ENCODE results near the gene TRAF3.
"Not testable (repeated sequence)": the region's sequence is repeated elsewhere in the genome, so short reads cannot be mapped to it uniquely, and the experiment has no call there.

The TRAF3 gene

DNA sequence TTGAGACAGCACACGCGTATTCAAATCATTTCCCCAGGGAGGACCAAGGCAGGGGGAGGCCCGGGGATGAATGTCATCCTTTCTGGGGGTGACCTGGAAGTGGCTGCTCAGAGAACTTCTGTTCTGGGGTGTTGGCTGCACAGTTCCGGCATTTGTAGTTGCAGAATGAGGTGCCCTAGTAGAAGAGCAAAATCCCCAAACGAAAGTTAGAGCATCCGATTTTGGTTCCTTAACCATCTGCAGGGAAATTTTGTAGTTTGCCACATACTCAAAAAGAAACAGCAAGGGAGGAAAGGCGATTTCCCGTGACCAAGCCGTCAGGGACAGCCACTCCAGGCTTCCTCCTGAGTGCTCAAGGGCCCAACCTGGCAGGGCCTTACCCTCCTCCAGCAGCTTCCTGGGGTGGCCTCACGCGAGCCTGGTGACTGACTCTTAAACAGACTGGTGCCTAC is 13.0 kb upstream of the TRAF3 start:
- H3K4me3 Mint-ChIP-seq: no peak overlapping the region
- no peaks in the 10 kb centered on the region for H3K27me3 Mint-ChIP-seq (ENCODE audit: low read depth)
- no peaks in the 10 kb centered on the region for H3K36me3 Mint-ChIP-seq (ENCODE audit: low read depth)
- H3K9me3 Mint-ChIP-seq: no peaks in the 10 kb centered on the region
- DNase-seq (ENCODE audit: low spot score): no peak
- peaks cover 4% of the 10 kb centered on the region for H3K4me1 Mint-ChIP-seq (ENCODE audit: low read depth)
- H3K27ac Mint-ChIP-seq: no peak overlapping the region

DNA sequence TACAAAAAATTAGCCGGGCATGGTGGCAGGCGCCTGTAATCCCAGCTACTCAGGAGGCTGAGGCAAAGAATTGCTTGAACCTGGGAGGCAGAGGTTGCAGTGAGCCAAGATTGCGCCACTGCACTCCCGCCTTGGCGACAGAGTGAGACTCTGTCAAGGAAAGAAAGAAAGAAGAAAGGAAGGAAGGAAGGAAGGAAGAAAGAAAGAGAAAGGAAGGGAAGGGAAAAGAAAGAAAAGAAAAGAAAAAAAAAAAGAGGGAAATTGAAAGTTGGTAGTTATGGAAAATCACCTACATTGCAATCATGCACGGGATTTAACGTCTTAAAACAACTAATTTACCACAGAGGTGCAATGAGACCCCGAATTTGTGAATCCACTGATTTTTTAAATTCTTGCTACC is 11.5 kb upstream of the TRAF3 start:
- H3K36me3 Mint-ChIP-seq (ENCODE audit: low read depth); H3K9me3 Mint-ChIP-seq; H3K4me1 Mint-ChIP-seq (ENCODE audit: low read depth); H3K27ac Mint-ChIP-seq; H3K27me3 Mint-ChIP-seq (ENCODE audit: low read depth); H3K4me3 Mint-ChIP-seq; DNase-seq (ENCODE audit: low spot score): not testable (repeated sequence)

DNA sequence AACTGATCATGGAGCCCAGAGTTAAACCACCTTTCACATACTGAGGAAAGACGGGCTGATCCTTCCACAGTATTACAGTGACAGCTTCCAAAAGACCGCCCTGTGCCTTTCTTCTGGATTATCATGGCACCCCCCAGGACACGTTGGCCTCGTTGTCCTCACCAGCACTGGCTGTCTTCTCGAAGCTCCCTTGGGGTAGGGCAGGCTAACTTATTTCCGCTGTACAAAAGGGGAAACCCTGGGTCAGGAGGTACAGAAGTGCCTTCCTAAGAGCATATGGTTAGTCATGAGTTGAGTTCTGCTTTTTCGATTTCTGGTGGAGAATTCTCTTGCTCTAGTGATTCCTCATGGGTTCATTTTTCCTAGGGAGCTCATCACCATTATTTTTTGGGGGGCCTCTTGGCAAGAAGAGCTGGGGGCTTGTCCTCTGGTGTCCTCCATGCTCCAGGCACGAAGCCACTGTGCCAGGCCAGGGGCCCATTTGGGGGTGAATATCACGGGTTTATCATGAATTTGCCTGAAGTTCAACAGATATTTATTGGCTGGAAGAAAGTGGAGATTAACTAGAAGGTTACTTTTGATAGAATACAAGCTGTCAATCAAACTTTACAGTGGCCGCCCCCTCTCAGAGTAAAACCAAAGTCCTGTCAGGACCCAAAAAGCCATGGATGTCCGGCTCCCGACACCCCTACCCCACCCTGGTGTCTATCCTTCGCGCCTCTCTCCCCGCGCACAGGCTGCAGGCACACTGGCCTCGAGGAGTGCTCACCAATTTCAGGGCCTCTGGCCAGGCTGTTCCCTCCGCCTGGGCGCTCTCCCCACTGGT is 8.8 kb upstream of the TRAF3 start:
- Mint-ChIP-seq H3K9me3 (no peaks in the 10 kb centered on the region), H3K4me3 (no peak overlapping the region), H3K27ac (no peak overlapping the region), H3K4me1 (ENCODE audit: low read depth) (peaks cover 9% of the 10 kb centered on the region), H3K36me3 (ENCODE audit: low read depth) (no peaks in the 10 kb centered on the region), H3K27me3 (ENCODE audit: low read depth) (no peaks in the 10 kb centered on the region)
- DNase-seq (ENCODE audit: low spot score): no peak

DNA sequence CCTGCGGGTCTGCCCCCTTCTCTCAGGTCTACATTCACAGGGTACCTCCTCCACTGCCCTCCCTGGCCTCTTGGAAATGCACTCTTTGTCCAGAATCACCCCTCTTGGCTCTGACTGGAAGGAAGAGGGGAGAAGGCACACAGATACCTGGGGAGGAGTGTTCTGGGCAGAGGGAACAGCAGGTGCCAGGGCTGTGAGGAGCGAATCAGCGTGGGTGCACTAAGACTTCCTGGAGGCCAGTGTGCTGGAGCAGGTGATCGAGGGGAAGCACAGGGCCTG is 8.3 kb upstream of the TRAF3 start:
- Mint-ChIP-seq H3K27me3 (ENCODE audit: low read depth) (no peaks in the 10 kb centered on the region), H3K4me3 (no peak overlapping the region), H3K4me1 (ENCODE audit: low read depth) (peaks cover 9% of the 10 kb centered on the region), H3K27ac (no peak overlapping the region), H3K9me3 (no peaks in the 10 kb centered on the region), H3K36me3 (ENCODE audit: low read depth) (no peaks in the 10 kb centered on the region)
- DNase-seq (ENCODE audit: low spot score): no peak

DNA sequence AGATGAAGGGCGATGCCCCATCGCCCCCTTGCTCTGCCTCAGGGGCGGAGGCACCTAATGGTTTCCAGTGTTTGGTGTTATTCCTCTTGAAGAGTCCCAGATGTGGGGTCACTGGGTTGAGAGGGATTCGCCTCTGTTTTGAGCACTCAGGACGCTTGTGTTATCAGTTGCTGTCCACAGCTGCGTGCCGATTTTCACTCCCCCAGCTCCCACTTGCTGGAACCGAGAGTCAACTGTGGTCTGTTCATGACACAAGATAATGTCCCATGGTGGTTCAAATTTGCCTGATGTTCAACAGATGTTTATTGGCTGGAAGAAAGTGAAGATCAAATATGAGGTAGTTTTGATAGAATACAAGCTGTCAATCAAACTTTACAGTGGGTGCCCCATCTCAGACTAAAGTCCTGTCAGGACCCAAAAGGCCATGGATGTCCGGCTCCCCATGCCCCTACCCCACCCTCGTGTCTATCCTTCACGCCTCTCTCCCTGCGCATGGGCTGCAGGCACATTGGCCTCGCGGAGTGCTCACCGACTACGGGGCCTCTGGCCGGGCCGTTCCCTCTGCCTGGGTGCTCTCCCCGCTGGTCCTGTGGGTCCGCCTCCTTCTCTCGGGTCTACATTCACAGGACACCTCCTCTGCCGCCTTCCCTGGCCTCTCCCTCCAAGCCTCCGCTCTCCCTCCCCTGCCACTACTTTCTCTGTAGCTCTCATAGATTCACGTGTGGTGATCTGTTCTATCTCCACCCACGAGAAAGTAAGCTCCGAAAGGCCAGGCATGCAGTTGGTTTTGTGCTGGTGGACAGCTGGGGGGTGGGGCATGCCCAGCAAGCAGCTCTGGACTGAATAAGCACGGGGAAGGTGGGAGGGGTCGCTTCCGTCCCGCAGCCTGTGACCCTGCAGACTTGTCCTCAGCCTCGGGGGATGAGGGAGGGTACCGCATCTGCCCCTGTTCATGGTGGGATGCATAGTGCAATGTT is 6.8 kb upstream of the TRAF3 start:
- no peaks in the 10 kb centered on the region for H3K27me3 Mint-ChIP-seq (ENCODE audit: low read depth)
- no peaks in the 10 kb centered on the region for H3K9me3 Mint-ChIP-seq
- no peak overlapping the region for H3K4me3 Mint-ChIP-seq
- H3K4me1 Mint-ChIP-seq (ENCODE audit: low read depth): peaks cover 14% of the 10 kb centered on the region
- no peak for DNase-seq (ENCODE audit: low spot score)
- H3K27ac Mint-ChIP-seq: no peak overlapping the region
- no peaks in the 10 kb centered on the region for H3K36me3 Mint-ChIP-seq (ENCODE audit: low read depth)

DNA sequence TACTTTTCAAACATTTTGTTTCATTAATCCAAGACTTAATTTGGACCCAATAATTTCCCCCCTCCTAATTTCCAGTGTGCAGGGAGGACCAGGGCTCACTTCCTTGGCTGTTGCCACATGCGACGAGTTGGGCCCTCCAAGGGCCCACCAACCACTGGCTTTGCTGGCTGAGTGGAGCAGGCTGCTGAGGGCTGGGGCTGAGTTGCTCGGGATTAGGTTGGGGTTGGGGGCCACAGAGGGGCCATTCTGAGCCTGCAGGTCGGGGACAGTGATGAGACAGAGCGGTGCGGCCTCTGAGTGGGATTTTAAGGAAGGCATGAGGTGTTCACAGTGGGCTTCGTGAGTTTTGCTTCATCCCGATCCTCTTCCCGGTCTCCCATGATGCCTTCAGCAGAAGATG is 6.1 kb upstream of the TRAF3 start:
- H3K4me3 Mint-ChIP-seq: no peak overlapping the region

DNA sequence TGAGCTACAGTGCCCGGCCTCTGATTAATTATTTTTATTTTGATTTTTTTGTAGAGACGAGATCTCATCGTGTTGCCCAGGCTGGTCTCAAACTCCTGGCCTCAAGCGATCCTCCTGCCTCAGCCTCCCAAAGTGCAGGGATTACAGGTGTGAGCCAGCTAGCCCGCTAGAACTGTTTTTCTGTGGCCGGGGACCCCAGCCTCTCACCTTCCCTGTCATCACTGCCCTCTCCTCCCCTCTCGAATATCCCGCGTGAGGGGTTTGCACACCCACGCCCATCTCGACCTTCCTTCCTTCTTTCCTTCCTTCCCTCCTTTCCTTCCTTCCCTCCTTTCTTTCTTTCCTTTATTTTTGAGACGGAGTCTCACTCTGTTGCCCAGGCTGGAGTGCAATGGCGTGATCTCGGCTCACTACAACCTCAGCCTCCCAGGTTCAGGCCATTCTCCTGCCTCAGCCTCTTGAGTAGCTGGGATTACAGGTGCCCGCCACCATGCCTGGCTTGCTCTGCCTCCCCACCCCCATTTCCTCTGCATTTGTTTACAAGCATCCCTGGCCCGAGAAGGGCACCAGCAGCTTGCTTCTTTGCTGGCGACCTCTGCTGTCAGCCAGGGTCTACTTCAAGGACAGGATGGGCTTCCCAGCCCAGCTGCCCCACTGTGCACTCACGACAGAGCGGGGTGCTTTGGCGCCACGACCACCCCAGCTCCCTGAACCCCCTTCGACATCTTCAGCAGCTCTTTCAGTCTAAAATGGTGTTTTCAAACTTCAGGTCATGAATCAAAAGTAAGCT is 4.3 kb upstream of the TRAF3 start:
- no peaks in the 10 kb centered on the region for H3K36me3 Mint-ChIP-seq (ENCODE audit: low read depth)
- no peaks in the 10 kb centered on the region for H3K27me3 Mint-ChIP-seq (ENCODE audit: low read depth)
- peaks cover 18% of the 10 kb centered on the region for H3K4me1 Mint-ChIP-seq (ENCODE audit: low read depth)
- no peaks in the 10 kb centered on the region for H3K9me3 Mint-ChIP-seq
- DNase-seq (ENCODE audit: low spot score): no peak
- peak overlapping the region; percentile 72 for H3K27ac Mint-ChIP-seq
- H3K4me3 Mint-ChIP-seq: no peak overlapping the region

More for the DNA sequence above, 6.1 kb upstream of the TRAF3 start:
- no peaks in the 10 kb centered on the region for H3K36me3 Mint-ChIP-seq (ENCODE audit: low read depth)
- no peak overlapping the region for H3K27ac Mint-ChIP-seq
- no peaks in the 10 kb centered on the region for H3K27me3 Mint-ChIP-seq (ENCODE audit: low read depth)
- no peaks in the 10 kb centered on the region for H3K9me3 Mint-ChIP-seq
- peaks cover 16% of the 10 kb centered on the region for H3K4me1 Mint-ChIP-seq (ENCODE audit: low read depth)
- DNase-seq (ENCODE audit: low spot score): no peak

DNA sequence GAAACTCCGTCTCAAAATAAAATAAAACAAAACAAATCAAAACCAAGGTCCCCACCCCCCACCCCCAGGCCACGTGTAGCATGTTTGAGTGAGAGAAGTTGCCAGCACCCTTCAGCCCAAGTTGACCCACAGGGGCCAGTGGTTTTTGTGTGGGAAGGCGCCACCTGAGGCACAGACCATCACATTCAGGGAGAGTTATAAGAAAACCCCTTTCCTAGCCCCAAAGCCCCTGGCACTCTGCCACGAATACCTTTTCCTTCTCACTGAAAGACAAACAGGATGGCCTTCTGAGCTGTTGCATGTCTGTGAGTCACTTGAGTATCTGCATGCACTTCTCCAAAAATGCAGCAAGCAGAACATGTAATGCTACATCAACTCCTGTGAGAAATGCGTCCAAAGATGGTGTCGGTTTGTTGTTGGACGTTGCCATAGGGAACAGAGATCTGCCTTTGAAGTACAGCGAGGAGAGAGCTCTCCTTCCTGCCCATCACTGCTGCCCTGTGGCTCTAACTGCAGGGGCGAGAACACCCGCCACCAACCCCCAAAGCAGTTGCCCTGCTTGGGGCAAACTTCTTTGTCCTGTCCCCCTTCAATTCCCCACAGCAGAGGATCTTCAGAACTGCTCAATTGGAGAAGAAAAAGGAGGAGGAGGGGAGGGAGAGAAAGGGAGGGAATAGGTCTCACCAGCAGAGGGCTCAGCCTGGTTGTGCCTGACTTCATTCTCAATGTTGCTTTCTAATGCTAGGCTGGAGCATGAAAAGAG is 2.7 kb upstream of the TRAF3 start:
- Mint-ChIP-seq H3K36me3 (ENCODE audit: low read depth) (peaks cover 8% of the 10 kb centered on the region), H3K27me3 (ENCODE audit: low read depth) (no peaks in the 10 kb centered on the region), H3K4me1 (ENCODE audit: low read depth) (peaks cover 20% of the 10 kb centered on the region), H3K4me3 (peak overlapping the region; percentile 50), H3K9me3 (no peaks in the 10 kb centered on the region), H3K27ac (peak overlapping the region; percentile 75)
- peak; percentile 40 for DNase-seq (ENCODE audit: low spot score)

DNA sequence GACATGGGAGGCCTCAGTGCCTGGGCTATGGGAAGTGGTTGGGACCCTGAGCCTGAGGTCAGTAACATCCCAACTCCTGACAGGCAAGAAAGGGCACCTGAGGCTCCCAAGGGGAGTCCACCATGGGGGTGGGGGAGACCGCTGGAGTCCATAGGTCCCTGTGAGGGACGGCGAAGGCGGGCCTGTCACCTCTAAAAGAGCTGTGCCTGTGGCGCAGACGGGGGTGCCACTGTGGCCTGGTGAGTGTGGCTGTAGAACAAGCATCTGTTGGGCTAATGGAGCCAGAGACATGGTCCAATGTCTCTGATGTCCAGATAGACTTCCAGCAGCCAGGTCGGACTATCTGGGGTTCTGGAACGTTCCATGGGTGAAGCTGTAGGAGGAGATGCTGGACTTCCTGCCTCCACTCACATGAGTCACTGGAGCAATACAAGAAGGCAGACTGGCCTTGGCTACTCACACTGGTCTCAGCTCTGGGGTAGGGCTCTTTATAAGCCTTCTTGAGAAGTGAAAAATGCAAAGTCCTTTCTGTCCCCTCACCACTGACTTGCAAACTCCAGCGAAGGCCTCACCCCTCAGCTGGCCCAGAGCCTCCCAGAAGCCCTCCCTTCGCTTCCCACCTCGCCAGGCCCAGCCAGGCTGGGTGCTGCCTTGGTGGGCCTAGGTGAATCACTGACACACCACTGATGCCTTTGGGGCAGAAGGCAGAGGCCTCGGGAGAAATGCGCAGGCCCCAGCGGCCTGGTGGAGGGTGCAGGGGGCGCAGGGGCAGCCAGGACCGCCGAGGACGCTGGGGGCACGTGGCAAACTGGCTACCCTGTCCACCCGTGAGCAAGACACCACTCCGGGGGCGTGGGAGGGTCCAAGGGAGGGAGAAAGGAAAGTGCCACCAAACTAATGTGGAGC is 1.1 kb upstream of the TRAF3 start:
- Mint-ChIP-seq H3K9me3 (no peaks in the 10 kb centered on the region), H3K27ac (peak overlapping the region; percentile 96), H3K4me1 (ENCODE audit: low read depth) (peaks cover 31% of the 10 kb centered on the region), H3K4me3 (peak overlapping the region; percentile 83), H3K27me3 (ENCODE audit: low read depth) (no peaks in the 10 kb centered on the region), H3K36me3 (ENCODE audit: low read depth) (peaks cover 14% of the 10 kb centered on the region)
- DNase-seq (ENCODE audit: low spot score): peak; percentile 12

DNA sequence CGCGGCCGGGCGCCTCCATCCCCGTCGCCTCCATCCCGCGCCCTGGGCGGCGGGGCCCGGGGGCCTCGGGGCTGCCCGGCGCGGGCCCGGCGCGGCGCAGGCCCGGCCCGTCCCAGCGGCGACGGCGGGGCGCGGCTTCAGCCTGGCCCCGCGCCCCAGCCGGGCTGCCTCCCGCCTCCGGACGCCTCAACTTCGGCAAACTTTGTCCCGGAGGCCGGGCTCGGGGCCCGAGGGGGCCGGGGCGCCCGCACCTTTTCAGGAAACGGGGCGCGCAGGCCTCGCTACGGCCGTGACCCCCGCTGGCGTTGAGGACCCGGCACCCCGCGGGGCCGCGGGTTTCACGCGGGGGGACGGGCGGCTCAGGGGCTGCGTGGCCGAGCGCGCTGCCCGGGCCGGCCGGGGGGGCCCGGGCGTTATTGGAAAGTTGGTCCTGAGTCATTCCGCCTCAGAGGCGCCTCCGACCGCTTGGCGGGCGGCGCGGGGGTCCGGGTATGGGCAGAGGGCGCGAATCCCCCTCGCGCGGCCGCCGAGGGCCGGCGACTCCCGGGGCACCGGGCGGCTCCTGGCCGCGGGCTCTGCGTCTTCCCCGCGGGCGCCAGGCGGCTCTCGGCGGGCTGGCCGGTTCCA is 575 bp downstream of the TRAF3 start:
- Mint-ChIP-seq H3K27me3 (ENCODE audit: low read depth) (no peaks in the 10 kb centered on the region), H3K9me3 (no peaks in the 10 kb centered on the region), H3K4me3 (peak overlapping the region; percentile 88), H3K27ac (peak overlapping the region; percentile 90), H3K36me3 (ENCODE audit: low read depth) (peaks cover 14% of the 10 kb centered on the region), H3K4me1 (ENCODE audit: low read depth) (peaks cover 35% of the 10 kb centered on the region)
- peak; percentile 17 for DNase-seq (ENCODE audit: low spot score)

DNA sequence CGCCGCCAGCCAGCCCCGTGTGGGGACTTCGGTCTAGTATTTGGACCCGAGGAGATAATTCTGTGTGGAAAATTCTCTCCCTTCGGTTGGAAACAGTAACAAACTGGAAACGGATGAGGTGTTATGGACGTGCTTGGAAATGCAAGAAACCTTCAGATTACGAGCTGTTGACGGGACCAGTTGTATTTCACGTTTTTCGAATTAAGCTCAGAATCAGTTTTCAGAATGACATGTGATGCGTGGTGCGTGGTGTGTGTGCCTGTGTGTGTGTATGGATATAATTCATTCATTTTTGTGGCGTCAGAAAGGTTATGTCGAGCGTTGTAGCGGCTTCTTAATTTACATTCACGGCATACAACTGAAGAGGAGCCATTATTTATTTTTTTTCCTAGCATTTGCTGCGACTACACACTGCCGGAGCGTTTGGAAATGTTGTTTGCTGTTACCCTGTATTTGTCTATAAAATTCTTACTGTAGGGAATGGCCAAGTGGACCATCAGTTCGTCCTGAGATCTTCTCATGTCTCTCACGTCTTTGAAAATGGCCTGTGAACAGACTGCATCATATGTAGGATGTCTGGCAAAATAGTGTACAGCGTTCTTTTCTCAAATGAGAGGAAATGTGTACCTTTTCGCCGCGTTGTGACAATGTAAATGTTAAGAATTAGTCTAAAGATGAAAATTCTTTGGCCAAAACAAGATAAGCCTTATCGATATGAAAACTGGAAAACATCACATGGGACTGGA is 1.3 kb downstream of the TRAF3 start:
- Mint-ChIP-seq H3K27me3 (ENCODE audit: low read depth) (no peaks in the 10 kb centered on the region), H3K9me3 (no peaks in the 10 kb centered on the region), H3K36me3 (ENCODE audit: low read depth) (peaks cover 14% of the 10 kb centered on the region), H3K27ac (peak overlapping the region; percentile 90), H3K4me1 (ENCODE audit: low read depth) (peaks cover 34% of the 10 kb centered on the region), H3K4me3 (peak overlapping the region; percentile 88)
- DNase-seq (ENCODE audit: low spot score): peak; percentile 29

DNA sequence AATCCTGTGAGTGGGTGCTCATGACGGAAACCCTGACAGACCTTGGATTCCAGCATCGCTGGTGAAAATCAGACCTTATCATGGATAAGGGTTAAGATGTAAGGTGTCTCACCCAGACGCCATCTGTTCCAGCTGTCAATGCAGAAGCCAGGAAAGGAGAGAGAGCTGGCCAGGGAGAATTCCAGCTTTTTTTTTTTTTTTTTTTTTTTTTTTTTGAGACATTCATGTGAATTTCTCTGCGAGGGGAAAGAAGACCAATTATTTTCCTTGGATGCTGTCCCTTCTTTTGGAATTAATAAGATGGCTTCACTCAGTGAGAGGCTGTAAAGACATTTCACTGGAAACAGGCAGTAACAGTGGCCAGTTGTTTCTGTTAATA is 1.8 kb downstream of the TRAF3 start:
- H3K9me3 Mint-ChIP-seq: no peaks in the 10 kb centered on the region
- H3K27me3 Mint-ChIP-seq (ENCODE audit: low read depth): no peaks in the 10 kb centered on the region
- H3K4me1 Mint-ChIP-seq (ENCODE audit: low read depth): peaks cover 38% of the 10 kb centered on the region
- H3K36me3 Mint-ChIP-seq (ENCODE audit: low read depth): peaks cover 14% of the 10 kb centered on the region
- H3K27ac Mint-ChIP-seq: peak overlapping the region; percentile 90
- no peak for DNase-seq (ENCODE audit: low spot score)
- H3K4me3 Mint-ChIP-seq: peak overlapping the region; percentile 88
